GM23338 (cell line): ENCODE measurements around the gene ZBED5.

ENCODE experiments used
- EZH2 ChIP-seq: fragments of 200-600 bp; sonication (generic); IDR thresholded peaks from one replicate; pipeline ENCODE4 v1.8.0; 2017; ENCODE audit warnings: antibody characterized with exemption, mild to moderate bottlenecking, low read depth; ENCODE audit not compliant: unreplicated experiment
- POLR2AphosphoS5 ChIP-seq: IDR thresholded peaks from 2 replicates; pipeline ENCODE4 v1.6.1; 2016; ENCODE audit warnings: antibody characterized with exemption, low read depth
- TF ChIP-seq, protein P1 (sequence below), 2 experiments: fragments of 200-600 bp in 1 of 2; sonication (generic) in 1 of 2; conservative IDR thresholded peaks; 2 replicates each; pipeline versions ENCODE4 v1.5.1 to v1.6.1; 2016 to 2017; ENCODE audit warnings: antibody characterized with exemption in 2 of 2, low read depth in 2 of 2, mild to moderate bottlenecking in 2 of 2, moderate library complexity in 1 of 2

DNA sequence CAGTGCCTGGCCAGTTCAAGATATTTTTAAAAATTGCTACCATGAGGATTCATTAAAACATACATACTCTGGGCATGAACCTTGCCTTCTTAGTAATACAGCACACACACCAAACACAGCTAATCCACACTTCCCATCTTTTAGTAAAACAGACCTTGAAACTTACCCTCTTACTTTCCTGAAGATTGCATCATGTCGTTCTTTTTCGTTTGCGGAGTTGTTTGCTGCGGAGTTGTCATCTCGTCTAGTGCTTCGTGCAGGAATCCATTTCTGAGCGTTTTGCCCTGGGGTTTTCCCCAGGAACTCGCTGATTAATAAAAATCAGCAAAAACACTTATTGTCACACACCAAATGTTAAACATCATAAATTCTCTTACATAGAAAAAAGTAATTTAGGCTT lies 52.1 kb downstream of the ZBED5 start:
- TF ChIP-seq, protein P1, sequence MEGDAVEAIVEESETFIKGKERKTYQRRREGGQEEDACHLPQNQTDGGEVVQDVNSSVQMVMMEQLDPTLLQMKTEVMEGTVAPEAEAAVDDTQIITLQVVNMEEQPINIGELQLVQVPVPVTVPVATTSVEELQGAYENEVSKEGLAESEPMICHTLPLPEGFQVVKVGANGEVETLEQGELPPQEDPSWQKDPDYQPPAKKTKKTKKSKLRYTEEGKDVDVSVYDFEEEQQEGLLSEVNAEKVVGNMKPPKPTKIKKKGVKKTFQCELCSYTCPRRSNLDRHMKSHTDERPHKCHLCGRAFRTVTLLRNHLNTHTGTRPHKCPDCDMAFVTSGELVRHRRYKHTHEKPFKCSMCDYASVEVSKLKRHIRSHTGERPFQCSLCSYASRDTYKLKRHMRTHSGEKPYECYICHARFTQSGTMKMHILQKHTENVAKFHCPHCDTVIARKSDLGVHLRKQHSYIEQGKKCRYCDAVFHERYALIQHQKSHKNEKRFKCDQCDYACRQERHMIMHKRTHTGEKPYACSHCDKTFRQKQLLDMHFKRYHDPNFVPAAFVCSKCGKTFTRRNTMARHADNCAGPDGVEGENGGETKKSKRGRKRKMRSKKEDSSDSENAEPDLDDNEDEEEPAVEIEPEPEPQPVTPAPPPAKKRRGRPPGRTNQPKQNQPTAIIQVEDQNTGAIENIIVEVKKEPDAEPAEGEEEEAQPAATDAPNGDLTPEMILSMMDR (conservative IDR thresholded peaks at IDR 0.05; ENCODE audit: low read depth in 2 of 2) = no peak
- no peak for TF ChIP-seq EZH2
- no peak for TF ChIP-seq POLR2AphosphoS5
